GM21717 (cell line): ENCODE results near the gene MPO.

Source experiments
- ATAC-seq: cut with Tn5 transposase; IDR thresholded peaks from one replicate; pipeline ENCODE4 v1.9.1; 2021; ENCODE audit warnings: mild to moderate bottlenecking, moderate library complexity; ENCODE audit not compliant: unreplicated experiment

Gene MPO

DNA sequence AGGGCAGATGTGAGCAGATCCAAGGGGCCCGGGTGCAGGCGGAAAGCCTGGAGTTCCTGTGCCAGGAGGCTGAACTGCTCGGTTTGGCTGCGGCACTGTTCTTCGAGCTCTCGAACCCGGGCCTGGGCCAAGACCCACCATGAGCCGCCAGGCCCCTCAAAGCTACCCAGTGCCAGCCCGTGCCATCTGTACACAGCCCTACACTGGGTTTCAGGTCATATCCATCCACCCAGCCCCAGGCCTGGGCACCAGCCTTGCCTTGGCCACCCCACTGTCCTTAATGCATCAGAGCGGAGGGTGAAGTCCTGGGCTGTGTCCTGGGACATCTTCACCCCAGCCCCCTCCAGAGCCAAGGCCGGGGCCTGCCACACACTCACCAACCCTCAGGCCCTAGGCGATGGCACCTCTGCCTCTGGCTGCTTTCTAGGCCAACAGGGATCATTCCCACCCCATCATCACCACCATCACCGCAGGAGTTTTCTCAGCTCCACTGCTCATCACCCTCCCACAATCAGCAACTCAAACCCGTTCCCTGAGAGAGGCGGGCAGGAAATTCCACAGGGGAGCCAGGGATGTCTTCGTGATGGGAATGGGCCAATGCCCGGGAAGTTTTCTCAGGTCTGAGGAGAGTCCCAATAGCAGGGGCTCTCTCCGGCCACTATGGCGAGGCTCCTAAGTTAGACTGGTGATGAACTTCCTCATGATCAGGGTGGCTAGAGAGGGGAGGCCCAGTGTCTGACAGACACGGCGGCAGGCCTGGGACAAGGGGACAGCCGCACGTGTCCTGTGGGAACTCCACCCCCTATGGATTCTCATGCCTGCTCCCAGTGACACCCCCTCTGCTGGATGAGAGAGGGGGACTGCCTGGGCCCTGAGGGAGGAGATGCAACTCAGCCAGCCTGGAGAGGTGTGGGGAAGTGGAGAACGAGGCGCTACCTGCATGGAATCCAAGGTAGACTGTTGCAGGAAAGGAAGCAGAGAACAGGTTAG is 38.7 kb upstream of the MPO start:
- no peak for ATAC-seq

DNA sequence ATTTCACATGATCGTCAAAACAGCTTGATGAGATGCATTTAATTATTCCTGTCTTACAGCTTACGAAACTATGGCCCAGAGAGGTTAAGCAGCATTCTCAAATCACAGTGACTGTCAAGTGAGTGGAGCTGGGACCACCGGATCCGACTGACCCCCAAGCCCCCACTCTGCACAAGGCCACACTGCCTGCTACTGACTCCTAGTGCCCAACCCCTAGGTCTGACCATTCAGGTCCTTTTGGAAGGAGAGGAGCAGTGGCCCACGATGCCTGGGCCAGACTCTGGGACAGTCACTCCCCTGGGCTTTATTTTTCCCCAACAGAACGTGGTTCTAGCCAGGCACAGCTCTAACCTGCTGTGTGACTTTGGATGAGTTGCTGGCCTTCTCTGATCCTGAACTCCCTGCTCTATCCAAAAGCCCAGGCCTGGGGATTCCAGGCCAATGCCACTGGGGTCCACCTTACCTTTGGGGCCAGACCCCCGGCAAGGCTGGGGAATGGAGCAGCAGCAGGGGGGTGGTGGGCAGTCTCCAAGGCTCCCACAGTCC is 38.0 kb upstream of the MPO start:
- no peak for ATAC-seq

DNA sequence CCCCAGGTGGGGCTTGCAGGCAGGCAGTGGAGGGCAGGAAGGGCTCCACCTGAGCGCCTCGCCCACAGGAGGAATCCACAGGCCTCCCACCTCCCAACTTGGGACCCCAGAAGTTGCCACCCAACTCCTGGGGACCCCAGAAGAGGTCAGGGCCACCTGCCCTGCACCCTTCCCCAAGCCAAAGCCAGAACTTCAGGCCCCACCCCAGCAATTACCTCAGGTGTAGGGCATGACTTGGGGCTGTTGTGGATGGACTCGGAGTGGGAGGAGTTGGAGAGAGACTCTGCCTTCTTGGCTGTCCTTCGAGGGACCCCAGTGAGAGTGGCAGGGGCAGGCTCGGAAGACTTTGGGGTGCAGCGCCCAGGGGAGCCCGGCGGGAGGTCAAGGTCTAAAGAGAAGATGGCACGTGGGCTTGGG is 37.3 kb upstream of the MPO start:
- no peak for ATAC-seq

DNA sequence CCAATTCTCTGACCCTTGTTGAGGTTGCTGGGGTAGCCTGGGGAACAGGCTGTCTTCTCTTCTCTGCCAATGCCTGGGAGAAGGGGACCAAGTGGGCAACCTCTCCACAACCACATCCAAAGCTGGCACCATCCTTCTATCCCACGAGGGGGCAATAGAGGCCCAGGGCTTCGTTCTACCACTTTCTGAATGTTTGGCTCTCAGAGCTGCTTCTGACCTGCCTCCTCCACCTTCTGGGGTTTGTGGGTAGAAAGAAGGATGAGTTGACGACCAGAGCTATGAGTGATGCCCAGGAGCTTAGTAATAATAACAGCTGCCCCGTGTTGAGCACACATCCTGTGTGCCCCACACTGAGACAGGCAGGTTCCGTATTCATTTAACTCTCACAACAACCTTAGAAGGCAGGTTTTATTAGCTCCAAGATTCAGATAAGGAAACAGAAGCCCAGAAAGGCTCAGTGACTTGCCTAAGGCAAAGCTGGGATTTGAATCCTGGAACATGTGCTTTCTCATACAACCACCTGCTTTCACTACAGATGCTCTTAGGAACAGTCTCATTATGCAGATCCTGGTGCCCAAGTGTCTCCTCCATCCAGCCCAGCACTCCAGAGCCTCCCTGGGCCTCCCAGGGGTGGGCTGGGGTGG is 36.8 kb upstream of the MPO start:
- ATAC-seq, result no peak

DNA sequence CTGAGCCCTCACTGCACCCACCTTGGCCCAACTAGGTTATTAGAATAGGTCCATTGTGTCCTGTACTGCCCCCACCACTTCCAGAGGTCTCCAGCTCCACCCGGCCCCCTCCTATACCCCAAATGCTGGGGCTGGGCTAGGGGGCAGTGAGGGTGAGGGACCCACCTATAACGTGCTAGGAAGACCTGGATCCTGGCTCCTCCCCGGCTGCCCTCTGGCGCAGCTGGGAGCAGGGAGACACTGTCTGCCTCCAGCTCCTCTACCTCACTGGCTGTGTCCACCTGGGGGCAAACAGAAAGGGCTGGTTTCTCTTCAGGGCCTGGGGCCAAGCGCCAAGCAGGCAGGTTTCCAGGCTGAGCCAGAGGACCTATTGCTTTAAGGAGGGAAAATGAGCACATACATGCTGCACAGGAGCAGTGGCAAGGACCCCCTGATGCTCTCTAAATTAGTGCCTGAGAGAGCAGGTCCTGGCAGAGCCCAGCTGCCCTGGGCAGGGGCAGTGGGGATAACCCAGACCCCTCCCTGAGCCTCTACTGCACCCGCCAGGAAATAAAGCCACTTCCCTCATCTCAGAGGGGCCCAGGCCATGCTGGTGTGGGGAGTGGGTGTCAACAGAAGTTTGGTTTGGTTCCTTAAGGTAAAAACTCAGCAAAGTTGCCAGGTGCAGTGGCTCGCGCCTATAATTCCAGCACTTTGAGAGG is 35.7 kb upstream of the MPO start:
- ATAC-seq, result no peak

DNA sequence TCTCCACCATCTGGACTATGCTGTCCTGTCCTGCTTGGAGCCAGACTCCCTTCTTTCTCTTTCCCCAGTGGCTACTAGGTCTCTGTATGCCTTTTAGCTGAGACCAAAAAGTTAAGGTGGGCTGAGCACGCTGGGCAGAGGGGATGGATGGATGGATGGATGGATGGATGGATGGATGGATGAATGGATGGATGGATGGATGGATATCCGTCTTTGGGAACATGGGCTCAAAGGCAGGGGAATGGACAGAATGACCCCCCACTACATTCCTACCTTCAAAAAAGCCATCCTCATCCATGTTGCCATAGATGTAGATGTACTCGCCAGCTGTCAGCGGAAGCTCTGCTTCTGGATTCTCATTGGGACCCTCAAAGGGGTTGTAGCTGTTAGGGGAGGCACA is 35.0 kb upstream of the MPO start:
- no peak for ATAC-seq

DNA sequence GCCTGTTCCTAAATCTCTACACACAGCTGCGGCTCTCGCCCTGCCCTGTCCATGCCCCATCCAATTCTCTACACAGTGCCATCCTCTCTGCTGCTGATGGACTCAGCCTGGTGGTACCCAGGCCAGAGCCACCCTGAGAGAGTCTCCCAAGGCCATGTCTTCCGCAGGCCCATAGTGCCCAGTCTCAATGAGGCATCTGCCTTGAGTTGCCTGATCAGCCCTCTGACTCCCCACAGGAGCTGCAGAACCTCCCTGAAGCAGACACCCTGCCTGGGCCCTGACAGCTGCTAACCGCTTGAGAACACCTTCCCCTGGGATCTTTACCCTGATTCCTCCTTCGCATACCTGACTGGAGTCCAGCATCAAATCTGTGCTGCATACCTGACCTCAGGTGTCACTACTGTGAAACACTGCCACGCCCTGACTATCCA is 34.6 kb upstream of the MPO start:
- ATAC-seq, result no peak

DNA sequence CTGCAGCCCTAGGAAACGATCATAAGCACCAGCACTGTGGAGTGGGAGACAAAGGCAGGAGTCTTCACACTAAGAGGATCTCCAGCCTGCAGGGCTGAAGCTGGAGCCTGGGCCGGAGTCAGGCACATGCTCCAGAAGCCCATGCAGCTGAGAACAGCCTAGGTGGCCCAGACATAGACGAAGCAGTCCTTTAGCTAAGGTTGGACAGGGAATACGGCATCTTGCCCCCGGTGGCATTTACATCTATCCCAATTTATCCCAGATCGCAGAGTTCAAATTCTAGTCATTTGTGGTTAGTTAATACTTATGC is 33.9 kb upstream of the MPO start:
- ATAC-seq, result no peak

DNA sequence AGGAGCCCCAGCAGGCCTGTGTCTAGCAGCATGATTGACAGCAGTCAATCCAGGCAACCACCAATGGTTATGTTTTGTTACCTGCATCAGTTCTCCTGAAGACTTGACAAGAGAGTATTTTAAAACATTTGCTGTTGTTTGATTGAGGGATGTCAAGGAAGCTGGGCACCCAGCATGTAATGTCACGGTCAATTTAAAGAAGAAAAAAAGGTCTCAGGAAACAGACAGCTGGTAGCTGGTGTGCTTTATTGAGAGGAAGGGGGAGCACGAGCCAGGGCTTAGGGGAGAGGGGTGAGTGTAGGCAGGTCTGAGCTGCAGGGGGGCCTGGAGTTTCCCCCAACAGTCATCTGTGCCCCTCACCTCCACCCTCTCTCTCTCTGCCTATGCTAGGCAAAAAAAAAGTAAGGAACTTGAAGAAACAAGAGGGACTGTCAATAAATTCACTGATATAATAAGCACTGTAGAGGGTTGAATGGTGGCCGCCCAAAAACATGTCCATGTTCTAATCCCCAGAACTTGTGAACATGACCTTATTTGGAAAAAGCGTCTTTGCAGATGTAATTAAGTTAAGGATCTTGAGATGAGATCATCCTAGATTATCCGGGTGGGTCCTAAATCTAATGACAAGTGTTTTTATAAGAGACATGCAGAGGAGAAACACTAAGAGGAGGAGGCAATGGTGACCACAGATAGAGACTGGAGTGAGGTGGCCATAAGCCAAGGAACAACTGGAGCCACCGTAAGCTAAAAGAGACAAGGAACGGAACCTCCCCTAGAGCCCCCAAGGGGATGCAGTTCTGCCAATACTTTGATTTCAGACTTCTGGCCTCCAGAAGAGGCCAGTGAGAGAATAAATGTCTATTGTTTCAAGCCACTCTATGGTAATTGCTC is 33.3 kb upstream of the MPO start:
- ATAC-seq, result no peak

DNA sequence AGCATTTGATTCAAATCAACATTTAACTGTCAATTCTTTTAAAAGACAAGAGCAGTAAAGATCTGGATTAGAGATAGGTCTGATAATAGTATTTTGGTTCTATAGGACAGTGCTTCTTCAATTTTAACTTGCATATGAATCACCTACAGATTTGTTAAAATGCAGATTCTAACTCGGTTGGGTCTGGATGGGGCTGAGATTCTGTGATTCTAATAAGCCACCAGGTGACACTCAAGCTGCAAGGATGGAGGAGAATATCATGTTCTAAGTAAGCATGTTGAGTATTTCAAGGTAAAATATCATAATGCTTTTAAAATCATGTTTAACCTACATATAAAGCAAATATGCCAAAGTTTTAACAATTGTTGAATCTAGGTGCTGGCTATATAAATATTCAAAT is 32.1 kb upstream of the MPO start:
- no peak for ATAC-seq

DNA sequence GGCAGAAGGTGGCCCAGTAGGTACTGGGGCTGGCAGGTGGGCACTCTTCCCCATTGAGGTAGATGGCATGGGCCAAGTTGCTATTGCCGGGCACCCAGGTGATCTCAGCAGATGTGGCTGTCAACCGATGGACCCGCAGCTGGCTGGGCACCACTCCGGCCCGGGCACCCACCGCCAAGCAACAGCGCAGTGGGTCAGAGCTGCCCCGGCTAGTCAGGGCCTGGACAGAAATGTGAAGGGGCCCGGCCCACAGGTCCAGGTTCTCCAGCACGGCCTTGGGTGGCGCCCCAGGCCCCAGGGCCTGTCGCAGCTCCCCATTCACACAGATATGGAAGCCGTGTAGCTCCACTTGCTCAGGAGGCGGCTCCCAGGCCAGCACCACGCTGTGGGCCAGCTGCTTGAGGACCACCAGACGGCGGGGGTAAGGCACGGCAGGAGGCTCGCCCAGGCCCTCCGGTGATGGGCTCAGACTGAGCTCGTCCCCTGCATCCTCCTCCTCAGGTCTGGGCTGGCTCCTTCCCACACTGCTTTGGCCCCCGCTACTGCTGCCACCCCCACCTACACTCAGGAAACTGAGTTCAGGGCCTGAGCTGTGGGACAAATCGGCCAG is 31.4 kb upstream of the MPO start:
- ATAC-seq, result no peak

DNA sequence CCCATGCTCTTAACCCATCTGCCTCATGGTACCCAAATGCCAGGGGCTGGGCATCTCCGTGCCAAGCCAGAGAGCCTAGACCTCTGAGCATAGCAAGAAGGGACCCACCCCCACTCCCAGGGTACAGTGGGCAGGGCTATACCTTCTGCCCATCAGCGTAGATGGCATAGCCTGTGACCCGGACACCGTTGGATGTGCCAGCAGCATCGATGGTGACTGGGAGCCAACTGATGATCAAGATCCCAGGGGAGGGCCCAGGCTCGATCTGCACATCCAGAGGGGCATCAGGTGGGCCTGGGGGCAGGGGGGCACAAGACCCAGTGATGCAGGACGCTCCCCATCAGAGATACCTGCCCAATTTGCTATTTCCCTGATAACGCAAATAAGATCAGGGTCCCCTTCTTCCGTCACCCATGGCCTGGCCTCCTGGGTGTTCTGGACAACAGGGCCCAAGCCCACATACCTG is 30.7 kb upstream of the MPO start:
- no peak for ATAC-seq

DNA sequence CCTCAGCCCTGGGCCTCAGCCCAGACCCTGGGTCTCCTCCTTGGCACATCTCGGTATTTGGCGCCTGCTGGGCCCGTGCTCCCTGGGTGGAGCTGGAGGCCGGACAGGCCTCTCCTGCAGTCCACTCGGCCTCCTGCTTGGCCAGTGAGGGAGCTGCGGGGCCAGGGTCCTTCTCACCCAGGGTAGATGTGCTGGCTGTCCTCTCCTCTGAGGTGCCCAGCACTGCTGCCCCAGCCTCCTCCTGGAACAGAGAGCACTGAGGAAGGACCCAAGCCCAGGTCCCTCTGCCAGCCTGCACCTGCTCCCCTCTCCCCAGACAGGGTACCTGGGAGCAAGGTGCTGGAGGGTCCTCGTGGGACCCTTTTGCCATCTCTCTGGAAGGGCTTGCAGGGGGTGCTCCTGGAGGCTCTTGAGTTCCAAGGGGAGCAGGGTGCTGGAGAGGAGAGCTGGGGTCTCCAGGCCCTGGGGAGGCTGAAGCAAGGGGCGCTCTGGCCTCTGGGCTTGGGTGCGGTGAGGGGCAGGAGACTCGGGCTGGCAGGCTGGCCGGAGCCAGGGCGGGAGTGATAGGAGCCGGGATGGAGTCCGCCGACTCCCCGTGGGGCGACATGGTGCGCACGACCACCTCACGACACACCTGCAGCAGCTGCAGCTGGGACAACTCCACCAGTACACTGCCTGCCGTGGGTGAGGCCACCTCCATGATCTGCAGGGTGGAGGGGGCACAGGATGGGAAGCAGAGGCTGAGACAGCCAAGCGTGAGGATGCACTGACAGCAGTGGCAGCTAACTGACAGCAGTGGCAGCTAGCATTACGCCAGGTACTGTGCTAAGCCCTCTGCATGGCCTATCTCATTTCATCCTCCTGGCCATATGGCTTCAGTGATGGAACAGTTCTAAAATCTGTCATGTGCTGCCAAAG is 30.0 kb upstream of the MPO start:
- no peak for ATAC-seq

DNA sequence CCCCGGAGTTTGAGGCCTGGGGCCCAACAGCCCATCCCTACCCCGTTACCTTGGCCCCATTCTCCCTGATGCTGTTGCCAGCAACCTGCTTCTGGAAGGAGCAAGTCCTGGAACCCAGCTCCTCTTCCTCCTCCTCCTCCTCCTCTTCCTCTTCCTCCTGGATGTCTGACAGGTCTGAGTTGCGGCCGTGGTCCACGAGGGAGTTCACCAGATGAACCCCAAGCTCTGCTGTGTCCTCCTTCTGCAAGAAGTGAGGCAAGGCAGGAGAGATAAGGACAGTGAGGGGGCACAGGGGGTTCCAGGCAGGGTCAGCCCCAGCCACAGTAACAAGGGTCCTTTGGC is 29.2 kb upstream of the MPO start:
- ATAC-seq, result no peak

DNA sequence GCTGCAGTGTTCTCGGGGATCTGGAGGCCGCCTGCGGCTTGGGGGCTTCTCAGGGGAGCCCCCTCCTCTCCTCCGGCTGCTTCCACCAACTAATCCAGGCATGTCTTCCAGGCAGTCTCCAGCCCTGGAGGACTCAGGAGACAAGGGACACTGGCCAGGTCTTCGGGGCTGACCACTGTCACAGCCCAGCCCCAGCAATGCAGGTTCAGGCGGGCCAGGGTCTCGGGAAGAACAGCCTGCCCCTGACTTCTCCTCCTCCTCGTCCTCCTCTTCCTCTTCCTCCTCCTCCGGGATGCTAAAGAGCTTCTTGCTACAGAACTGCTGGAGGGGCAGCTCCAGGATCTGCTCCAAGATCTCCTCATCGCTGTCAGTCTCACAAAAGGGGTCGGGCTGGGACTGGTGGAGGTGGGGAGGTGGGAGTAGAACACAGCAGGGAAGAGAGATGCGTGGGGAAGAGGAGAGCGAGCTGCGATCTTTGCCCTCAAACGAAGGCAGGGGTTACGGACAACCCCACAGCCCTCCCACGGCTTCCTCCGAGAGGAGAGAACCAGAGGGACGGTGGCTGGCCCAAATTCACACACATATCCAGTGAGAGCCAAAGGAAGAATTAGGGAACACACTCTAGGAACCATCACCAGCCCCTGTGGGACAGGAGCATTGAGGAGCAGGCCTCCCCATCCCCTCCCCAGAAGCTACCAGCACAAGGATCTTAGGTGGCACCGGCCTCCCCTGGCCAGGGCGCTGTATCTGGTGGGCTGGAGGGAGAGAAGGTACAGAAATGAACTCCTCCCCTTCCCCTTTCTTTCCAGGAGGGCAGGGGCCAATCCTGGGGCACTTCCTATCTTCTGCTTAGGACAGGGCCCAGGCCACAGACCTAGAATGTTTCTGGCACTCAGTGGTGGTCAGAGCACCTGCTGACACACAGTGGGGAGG is 28.5 kb upstream of the MPO start:
- no peak for ATAC-seq

DNA sequence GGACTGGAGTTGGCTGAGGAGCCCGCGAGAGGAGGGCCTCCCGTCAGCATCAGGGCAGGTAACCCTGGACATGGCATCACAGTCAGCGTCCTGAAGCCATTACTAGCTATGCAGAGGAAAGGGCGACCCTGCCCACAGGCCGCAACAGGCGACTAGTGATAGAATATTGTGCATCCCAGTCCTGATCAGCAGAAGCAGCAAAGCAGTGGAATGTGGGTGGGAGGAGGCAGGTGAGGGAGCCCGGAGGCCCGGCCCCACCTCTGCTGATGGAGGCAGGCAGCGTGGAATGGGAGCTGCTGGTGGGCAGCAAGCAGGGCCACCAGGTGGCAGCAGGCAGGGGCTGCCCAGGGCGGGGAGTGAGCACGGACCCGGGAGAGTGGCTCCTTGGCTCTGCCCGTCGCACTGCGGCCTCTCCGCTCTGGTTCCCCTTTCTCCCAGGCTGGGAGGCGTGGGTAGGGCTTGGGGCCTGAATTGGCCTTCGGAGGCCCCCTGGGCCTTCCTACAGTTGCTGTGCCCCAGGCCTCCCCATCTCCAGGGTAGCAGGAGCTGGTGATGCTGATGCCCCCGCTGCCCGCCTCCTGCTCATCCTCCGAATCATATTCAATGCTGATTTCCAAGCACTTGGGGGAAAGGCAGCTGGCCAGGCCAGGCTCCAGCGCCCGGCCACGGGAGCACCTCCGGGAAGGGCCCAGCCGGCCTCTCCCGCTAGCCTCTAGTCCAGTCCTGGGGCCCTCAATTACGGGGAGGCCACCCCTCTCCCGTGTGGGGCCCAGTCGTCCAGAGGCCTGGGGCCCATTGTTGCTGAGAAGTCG is 27.6 kb upstream of the MPO start:
- no peak for ATAC-seq

DNA sequence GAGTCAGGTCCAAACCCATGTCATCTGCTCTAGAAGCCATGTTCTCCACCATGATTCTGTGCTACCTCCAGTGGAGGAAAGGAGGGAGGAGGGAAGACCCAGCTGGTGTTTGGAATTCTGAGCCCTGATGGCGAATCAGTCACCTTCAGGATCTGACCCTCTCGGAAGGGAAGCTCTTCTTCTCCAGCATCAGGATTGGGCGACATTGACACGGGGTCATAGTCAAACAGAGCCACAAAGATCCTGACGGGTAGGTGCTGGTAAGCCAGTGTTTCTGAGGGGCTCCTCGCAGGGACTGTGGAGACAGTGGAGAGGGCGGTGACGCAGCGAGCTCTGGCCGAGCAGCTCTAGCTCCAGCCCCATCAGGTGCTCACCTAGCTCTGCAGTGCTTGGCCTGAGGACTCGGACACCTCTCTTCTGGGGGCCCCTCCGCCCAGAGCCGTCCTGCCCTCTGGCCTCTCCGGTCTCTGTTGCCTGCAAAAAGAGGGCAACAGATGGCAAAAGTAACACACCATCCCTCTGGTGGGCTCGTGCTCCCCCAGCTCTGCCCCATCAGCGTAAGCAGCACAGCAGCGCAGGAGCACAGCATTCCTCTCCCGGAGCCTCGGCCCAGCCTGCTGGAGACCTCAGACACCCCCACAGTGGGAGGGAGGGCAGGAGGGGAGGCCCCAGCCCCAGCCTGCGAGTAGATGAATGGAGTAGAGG is 26.9 kb upstream of the MPO start:
- no peak for ATAC-seq
